C1 segment of cervical spinal cord (tissue), 14 donors: ENCODE results near the gene AURKA.
"Not testable (repeated sequence)": the region's sequence is repeated elsewhere in the genome, so short reads cannot be mapped to it uniquely, and the experiment has no call there.

Experiments used
- DNase-seq, 14 donors: peaks; one replicate each; lab custom pipeline; 2025; lab: John Stamatoyannopoulos, UW

Gene AURKA

DNA sequence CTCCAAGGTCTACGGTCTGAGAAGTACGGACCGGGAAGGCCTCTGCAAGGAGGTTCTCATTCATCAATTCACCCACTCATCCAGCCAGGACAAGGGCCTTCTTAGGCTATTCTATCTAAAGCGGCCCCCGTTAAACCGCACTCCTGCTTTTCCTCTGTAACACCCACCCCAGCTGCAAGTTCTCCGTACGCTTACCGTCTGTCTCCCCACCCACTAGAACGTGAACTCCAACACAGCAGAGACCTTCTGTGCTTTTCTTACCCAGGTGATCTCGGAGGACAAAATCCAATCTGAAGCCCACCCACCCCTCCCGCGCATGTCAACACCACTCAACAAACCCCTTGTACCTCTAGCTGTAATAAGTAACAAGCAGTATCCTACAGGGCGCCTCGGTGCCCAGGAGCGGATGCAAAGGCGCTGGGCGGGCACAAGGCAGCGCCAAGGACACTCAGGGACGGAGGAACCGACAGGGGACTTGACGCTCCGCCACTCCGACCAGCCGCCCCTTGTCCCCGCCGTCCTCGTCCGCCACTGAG is 351 bp downstream of the AURKA start:
- no peak for DNase-seq

DNA sequence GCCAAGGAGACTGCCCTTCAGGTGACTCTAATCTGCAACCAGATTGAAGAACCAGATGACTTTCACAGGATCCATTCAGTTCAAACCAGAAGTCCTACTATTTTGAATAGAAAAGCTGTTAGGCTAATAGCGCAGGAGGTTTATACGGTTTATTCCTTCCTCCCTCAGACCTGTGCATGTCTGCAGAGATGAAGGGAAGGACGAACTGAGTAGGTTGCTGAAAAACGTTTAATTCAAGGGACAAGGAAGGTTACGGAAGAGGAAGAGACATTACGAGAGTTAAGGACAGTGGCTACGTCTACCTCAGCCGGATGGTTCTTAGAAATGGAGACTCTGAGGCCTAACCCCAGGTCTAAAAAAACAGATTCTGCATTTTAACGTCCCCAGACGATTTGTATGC is 978 bp downstream of the AURKA start:
- DNase-seq: no peak

- DNase-seq: not testable (repeated sequence)
These were observed 1.6 kb downstream of the AURKA start for GRCh38 chr20:56390396-56390795.

DNA sequence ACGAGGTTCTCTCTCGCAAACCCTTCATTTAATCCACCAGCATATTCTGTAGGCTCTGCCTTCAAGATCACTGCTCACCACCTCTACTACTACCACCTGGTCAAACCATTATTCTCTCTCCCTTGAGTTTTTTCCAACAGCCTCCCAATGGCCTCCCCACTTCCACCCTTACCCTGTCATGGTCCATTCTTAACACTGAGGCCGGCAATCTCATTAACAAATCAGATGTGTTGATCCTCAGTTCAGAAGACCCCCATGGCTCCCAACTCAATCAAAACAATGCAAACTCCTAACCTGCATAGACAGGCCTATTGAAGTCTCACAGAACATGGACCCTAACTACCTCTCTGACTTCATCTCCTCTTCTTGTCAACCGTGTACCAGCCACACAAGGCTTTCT is 2.2 kb downstream of the AURKA start:
- no peak for DNase-seq

GRCh38 chr20:56388882-56389281 is 3.1 kb downstream of the AURKA start:
- no peak for DNase-seq

- no peak for DNase-seq
These were observed 5.8 kb downstream of the AURKA start for GRCh38 chr20:56386219-56386618.

- no peak for DNase-seq
These were observed 6.9 kb downstream of the AURKA start for GRCh38 chr20:56385130-56385529.

GRCh38 chr20:56383334-56383733 is 8.7 kb downstream of the AURKA start:
- no peak for DNase-seq

GRCh38 chr20:56382696-56383095 is 9.3 kb downstream of the AURKA start:
- DNase-seq: no peak

- no peak for DNase-seq
These were observed 10.5 kb downstream of the AURKA start for GRCh38 chr20:56381501-56381900.

DNA sequence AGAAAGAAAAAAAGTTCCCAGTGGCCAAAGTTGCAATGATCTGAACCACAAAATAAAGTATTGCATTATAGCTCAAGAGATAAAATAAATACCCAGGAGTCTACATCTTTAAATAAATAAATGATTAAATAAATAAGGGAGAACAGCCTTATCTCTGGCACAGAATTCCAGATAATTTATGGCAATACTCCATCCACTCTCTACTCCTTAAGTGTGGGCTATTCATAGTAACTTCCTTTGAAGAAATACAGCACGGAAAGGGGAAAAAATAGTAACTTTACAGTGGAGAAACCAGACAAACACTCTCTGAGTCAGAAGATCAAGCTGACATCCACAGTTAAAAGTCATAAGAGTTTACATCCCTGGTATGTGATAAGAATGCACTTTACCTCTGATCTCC is 11.6 kb downstream of the AURKA start:
- DNase-seq: no peak

GRCh38 chr20:56378386-56378785 is 13.6 kb downstream of the AURKA start:
- no peak for DNase-seq

DNA sequence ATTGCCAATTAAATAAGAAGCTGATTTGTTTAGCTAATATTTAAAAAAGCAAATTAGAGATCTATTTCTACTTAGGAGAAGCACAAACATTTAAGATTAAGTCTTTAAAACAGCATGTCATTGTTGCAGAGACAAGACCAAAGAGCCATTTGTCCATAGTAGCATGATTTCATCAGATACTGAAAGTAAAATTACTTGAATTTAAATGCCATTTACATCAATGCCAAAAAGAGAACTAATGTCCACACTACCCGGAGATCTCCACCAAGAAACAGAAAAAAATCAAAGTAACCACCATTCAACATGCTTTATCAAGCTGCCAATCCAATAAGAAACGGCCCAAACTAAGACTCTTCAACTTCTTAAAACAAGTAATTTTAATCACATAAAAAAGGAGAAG is 15.7 kb downstream of the AURKA start:
- DNase-seq: no peak

DNA sequence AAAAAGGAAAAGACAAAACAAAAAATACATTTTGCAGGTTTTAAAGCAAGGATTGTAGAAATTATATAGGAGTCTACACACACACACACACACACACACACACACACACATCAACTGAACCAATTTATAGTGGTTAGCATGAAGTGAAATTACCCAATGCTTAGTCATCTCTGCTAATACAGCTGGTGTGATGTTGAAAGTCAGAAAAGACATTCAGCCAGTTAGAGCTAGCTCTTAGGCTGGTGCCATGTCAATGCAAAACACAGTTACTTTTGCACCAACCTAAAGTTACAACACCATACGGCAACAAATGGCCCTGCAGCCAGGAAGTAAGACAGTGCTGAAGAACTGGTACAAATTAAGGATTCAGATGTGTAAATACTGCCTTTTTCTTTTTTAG is 18.1 kb downstream of the AURKA start:
- DNase-seq: no peak

DNA sequence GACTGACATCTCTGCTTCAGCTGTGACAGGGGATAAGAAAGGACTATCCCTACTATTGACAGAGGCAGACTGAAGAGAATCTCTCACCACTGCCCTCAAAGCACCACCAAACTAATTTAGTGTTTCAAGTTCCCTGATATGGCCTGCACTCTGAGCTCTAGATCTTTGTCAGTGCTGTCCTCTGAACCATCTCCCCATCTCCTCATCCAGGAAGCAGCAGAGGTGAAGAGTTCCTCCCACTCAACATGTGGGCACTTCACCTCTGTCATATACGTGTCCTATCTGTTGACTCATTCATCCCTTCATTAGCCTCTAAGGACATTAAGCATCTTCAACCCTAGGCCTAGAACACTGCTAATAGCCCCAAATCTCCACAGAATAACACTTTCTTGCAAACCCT is 19.2 kb downstream of the AURKA start:
- no peak for DNase-seq

DNA sequence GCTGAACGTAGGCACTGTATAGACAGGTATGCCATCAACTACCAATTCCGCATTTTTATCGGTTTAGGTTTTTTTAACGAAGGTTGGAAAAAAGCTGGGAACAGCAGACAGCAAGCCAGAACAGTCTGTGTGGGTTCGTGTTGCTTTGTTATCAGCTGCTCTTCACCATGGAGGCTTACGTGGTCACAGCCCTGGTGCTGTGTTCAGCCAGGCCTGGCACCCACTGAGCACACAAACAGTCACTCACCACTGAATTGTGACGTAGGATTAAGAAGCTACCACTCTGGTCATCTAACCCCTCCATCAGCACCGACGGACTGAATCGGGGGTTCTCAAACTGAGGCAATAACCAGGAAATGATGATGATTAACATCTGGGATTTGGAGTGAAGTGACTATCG is 20.0 kb downstream of the AURKA start:
- DNase-seq: no peak

GRCh38 chr20:56369179-56369578 is 22.8 kb downstream of the AURKA start:
- no peak for DNase-seq

DNA sequence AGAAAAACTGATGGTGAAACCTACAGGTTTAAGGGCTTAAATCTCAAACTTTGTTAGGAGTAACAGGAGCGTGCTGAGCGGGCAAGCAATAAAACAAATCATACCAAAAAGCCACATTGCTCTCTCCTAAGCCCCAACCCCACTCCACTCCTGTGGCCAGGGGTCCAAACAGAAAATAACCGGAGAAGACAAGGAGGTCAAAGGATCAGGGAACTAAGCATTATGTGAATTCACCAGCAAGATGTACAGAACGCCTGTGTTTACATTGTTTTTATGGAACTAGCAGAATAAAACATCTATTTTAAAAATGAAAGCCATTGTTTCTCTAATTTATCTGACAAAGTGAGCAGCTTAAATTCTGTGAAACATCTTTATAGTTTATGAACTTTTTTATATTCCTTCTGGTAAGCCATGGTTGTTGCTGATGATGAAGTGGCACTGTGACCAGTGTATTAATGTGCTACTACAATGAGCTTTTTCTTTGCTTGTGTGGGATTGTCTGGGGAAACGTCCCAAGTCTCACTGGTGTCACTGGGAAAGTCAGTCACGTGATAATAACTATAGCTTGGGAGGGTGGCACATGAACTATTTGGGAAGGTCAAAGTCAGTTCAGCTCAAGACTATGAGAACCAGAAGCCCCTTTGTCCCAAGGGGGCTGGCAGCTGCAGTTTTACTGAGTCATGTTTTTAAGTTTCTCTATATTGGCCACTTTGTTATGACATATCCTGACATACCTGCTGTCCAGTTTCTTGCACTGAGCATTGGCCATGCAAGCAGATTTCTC is 23.5 kb downstream of the AURKA start:
- DNase-seq: peak in 9 of 14 donors; percentile 3 to 37 (median 15)

- DNase-seq: no peak
These were observed 28.5 kb downstream of the AURKA start for GRCh38 chr20:56363491-56363890.

GRCh38 chr20:56362833-56363413 is 29.1 kb downstream of the AURKA start:
- no peak for DNase-seq

GRCh38 chr20:56361900-56362299 is 30.1 kb downstream of the AURKA start:
- DNase-seq: no peak

- DNase-seq: no peak
These were observed 31.2 kb downstream of the AURKA start for GRCh38 chr20:56360908-56361205.

DNA sequence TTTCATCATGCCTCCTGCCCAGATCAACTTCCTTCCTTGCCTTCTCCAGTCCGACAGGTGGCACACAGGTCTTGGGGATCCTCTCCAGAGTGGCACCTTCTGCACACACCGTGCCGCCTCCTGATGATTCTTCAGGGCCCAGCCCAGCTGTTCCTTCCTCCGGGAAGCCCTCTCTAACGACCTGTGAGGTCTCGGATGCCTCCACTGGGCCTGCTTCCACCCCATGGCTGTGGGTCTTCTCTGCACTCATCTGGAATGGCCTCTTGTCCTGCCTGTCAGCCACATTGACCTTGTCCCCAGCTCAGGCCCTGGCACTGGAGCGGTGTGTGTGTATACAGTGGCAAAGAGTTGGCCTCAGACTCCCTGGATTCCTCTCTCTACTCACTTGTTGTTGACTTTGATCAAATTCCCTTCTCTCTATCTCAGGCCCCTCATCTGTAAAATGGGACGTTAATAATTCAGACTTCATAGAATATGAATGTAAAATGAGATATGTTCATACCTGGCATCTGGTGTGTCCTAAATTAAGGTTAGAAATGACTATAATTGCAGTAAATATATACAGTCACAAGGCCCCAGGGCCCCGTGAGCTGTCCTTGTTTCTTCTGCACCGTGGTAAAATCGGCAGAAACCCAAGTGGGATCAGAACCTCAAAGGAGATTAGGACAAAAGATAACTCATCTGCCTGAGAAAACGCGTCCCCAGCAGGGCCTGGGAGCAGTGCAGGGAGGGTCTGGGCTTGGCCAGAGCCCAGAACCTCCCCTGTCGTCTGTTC is 31.7 kb downstream of the AURKA start:
- peak in 1 of 14 donors; percentile 36 for DNase-seq
